Effector CD8-positive, alpha-beta T cell (primary cell): Measurements from ENCODE around the gene TDRD1.
"Not testable (repeated sequence)": the region's sequence is repeated elsewhere in the genome, so short reads cannot be mapped to it uniquely, and the experiment has no call there.

Source experiments
- DNase-seq: peaks from one replicate; lab custom pipeline; 2025; lab: John Stamatoyannopoulos, UW
- total RNA-seq, 4 experiments: gene quantifications; one replicate each; lab custom pipeline; 2026; lab: John Stamatoyannopoulos, UW

The TDRD1 gene
- total RNA-seq, result 0 to 3.7 (median 0.12) reads per million in 4 experiments

GRCh38 chr10:114179148-114179547, at the start of gene TDRD1:
TSS of gene TDRD1 (plus strand) at chr10:114179353. CDS start at chr10:114187832, 8,479 bp downstream.
- DNase-seq, result no peak

GRCh38 chr10:114131094-114131493, 48.1 kb upstream of the TDRD1 start:
- no peak for DNase-seq

- no peak for DNase-seq
Measured at GRCh38 chr10:114135476-114135875, 43.7 kb upstream of the TDRD1 start.

DNA sequence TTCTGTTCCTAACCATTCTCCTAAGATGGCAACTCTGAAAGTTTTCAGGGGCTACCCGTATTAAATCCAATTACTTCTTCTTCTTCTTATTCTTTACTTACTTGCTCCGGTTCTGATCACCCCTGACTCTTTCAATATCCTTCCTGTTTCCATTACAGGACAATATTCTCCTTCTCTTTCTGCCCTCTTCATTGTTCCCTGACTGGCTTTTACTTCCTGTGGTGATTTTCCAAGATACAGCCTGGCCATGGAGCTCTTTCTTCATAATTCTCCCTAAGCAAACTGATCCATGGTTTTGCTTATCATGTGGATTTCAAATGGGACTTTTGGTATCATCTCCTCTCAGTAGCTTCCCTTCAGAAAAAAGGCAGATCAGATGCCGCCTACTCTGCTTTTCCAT, 40.6 kb upstream of the TDRD1 start:
- DNase-seq, result no peak

GRCh38 chr10:114140036-114140435, 39.1 kb upstream of the TDRD1 start:
- DNase-seq, result no peak

- DNase-seq, result not testable (repeated sequence)
Measured at GRCh38 chr10:114140827-114141226, 38.3 kb upstream of the TDRD1 start.

DNA sequence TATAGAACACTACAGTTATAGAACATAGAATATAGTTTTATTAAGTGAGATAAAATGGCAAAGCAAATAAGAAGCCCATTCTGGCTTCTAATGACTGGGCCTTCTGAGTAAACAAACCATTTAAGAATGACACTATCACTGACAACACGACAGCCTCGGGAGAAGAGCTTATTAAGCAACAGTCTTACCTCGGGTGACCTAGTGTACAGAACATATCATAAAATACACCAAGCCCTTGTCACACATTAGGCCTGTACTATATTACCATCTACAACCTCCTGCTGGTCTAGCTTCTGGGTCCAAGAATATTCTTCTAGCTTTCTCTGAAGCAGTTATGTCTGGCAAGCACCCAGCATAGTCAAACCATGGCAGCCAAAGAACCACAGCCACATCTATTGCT, 37.1 kb upstream of the TDRD1 start:
- no peak for DNase-seq

GRCh38 chr10:114143160-114143559, 36.0 kb upstream of the TDRD1 start:
- no peak for DNase-seq

DNA sequence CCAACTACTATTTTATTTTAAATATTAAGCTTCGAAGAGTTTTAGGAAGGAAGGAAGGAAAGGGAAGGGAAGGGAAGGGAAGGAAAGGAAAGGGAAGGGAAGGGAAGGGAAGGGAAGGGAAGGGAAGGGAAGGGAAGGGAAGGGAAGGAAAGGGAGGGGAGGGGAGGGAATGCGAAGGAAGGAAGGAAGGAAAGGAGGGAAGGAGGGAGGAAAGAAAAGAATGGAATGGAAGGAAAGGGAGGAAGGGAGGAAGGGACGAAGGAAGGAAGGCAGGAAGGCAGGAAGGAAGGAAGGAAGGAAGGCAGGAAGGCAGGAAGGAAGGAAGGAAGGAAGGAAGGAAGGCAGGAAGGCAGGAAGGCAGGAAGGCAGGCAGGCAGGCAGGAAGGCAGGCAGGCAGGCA, 29.7 kb upstream of the TDRD1 start:
- not testable (repeated sequence) for DNase-seq

DNA sequence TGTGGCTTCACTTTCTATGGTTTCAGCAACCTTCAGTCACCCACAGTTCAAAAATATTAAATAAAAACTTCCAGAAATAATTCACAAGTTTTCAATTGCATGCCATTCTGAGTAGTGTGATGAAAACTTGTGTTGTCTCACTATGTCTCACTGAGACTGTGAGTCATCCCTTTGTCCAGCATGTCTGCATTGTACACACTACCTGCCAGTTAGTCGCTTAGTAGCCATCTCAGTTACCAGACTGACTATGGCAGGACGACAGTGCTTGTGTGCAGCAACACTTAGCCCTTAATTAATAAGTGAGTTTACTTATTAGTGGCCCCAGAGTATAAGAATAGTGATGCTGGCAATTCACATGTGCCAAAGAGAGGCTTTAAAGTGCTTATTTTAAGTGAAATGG, 27.7 kb upstream of the TDRD1 start:
- DNase-seq, result no peak

DNA sequence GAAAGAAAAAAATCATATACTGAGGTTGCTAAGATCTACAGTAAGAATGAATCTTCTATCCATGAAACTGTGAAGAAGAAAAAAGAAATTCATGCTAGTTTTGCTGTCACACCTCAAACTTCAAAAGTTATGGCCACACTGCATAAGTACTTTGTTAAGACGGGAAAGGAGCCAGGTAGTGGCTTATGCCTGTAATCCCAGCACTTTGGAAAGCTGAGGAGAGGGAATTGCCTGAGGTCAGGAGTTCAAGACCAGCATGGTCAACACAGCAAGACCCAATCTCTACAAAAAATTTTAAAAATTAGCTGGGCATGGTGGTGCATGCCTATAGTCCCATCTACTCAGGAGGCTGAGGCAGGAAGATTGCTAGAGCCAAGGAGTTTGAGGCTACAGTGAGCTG, 27.3 kb upstream of the TDRD1 start:
- no peak for DNase-seq

DNA sequence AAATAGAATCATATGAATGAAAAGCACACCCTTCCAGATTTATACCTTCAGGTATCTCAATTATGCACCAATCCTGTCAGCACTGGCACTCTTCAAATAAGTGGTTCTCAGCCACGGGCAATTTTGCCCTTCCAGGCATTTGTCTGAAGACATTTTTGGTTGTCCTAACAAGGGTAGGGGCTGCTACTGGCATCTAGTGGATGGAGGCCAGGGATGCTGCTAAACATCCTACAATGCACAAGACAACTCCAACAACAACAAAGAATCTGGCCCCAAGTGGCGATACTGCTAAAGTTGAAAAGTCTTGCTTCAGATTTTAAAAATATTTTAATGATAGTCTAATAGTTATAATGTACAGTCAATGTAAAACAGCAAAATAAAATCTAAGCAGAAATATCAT, 21.2 kb upstream of the TDRD1 start:
- DNase-seq, result no peak

DNA sequence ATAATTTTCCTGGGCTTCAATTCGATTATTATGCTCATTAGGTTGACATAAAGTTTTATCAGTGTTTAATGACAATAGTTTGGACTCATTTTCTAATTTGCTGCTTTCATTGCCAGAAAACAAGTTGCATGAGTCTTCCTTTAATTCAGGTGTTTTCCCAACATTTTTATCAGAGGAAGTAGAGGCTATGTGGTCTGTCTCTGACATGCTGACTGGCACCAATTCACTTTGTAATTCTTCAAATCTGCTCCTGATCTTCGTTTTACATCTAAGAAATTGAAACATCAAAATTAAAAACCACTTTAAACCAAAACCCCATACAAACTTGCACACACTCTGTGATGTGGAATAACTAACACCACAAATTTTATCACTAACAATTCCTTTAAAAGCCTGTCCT, 16.1 kb upstream of the TDRD1 start:
- DNase-seq, result no peak

GRCh38 chr10:114166043-114166442, 13.1 kb upstream of the TDRD1 start:
- DNase-seq, result no peak

DNA sequence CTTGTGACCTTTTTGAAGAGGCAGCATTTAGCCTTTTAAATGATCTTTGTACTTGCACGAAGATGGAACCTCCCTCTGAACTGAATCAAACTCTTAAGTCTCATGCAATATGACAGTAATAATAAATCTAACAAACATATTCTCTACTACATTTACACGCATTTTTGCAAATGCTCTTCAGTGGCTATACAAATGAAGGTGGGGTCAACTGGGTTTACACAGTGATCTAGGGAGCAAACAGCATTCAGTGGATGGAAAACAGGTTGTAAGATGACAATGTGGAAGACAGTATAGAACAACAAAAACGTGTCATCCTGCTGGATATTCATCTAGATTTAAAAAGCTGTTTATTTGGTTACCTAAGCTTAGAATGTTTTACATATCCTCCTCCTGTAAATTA, 12.7 kb upstream of the TDRD1 start:
- DNase-seq, result no peak

GRCh38 chr10:114167985-114168384, 11.2 kb upstream of the TDRD1 start:
- no peak for DNase-seq

DNA sequence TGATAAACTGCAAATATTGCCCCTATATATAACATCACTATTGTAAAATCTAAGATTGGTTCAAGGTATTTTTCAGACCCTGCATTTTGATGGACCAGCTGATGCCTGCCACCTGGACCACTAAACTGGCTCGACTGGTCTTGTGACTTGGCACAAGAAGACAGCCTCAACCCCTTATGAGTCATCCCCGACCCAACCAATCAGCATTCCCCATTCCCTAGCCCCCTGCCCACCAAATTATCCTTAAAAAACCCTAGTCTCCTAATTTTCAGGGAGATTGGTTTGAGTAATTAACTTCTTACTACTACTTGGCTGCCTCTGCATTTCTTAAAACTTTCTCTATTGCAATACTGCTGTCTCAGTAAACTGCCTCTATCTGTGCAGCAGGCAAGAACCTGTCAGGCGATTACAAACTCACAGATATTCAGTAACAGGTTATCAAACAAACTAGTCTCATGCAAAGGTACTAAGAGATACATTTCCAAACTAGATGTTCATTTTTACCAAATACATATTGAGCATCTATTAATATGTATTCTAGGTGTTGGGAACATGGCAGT, 10.6 kb upstream of the TDRD1 start:
- no peak for DNase-seq

GRCh38 chr10:114172216-114172615, 6.9 kb upstream of the TDRD1 start:
- no peak for DNase-seq

- no peak for DNase-seq
Measured at GRCh38 chr10:114172776-114173602, 6.2 kb upstream of the TDRD1 start.

- no peak for DNase-seq
Measured at GRCh38 chr10:114173603-114173920, 5.6 kb upstream of the TDRD1 start.

- DNase-seq, result peak; percentile 96
Measured at GRCh38 chr10:114173921-114174694, 5.0 kb upstream of the TDRD1 start, which contains the start of gene CCDC186. TSS of gene CCDC186 (minus strand) at chr10:114174203. CDS start at chr10:114163268, 10,935 bp downstream.

- DNase-seq, result no peak
Measured at GRCh38 chr10:114174695-114175188, 4.4 kb upstream of the TDRD1 start.

DNA sequence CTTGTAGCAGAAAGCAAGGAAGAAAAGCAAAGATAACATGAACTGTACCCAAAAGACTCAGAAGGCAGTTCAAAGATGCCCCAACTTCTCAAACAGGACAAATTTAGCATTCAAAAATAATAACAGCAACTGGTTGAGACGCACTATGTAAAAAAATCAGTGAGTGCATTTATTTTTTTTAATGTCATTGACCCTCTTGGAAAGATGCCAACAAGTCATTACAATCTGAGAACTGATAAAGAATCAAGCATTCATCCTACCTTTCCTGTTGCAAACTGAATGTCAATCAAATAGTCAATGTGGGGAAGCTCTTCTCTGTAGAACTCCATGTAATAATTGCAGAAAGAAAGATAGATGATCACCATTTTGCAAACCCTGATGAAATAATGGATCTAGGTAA, 3.5 kb upstream of the TDRD1 start:
- DNase-seq, result no peak
